AG09319 (cell line): ENCODE data around the gene CTRL.

Experiments
- DNase-seq: peaks from one replicate; pipeline ENCODE4 v3.0.0-alpha.2; 2010; ENCODE audit warnings: low read depth; ENCODE audit errors: extremely low read depth
- TF ChIP-seq, protein P1 (sequence below): IDR thresholded peaks from 2 replicates; pipeline ENCODE4 v1.5.1; 2011; ENCODE audit warnings: low read depth, mild to moderate bottlenecking, inconsistent platforms, low read length, moderate library complexity

CTRL gene

DNA sequence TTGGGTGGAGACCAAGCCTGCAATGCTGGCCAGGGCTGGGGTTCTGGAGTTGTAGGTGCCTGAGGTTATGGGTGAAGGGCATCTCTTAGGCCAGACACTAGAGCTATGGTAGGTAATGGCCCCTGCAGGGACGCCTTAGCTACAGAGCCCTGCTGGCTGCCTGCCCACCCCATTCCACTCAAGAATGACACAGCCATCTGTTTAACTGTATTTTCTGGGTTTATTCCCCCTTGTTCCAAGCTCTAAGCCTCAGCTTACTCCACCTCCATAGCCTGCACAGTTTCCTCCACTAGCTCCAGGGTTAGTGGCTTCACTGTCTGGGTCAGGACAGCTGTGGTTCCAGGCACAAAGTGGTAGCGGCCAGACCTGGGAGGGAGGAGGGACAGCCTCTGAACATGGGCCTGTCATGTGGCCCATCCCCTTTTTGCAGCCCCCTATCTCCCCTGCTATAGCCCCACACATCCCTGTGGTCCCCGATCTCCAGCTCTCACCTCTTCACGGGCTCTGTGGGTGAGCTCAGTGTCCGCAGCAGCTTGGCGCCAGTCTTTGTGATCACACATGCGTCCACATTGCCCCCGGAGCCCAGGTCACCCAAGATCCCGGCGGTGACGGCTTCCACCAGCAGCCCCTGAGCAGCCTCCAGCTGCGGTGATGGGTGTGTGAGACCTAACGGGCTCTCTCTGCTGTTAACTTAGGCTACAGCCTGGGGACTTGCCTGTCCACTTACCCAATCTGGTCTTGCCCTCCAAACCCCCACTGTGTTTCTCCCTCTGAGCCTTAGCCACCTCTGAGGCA lies 2.8 kb upstream of the CTRL start:
- no peak for DNase-seq
- TF ChIP-seq, protein P1, sequence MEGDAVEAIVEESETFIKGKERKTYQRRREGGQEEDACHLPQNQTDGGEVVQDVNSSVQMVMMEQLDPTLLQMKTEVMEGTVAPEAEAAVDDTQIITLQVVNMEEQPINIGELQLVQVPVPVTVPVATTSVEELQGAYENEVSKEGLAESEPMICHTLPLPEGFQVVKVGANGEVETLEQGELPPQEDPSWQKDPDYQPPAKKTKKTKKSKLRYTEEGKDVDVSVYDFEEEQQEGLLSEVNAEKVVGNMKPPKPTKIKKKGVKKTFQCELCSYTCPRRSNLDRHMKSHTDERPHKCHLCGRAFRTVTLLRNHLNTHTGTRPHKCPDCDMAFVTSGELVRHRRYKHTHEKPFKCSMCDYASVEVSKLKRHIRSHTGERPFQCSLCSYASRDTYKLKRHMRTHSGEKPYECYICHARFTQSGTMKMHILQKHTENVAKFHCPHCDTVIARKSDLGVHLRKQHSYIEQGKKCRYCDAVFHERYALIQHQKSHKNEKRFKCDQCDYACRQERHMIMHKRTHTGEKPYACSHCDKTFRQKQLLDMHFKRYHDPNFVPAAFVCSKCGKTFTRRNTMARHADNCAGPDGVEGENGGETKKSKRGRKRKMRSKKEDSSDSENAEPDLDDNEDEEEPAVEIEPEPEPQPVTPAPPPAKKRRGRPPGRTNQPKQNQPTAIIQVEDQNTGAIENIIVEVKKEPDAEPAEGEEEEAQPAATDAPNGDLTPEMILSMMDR, result no peak

DNA sequence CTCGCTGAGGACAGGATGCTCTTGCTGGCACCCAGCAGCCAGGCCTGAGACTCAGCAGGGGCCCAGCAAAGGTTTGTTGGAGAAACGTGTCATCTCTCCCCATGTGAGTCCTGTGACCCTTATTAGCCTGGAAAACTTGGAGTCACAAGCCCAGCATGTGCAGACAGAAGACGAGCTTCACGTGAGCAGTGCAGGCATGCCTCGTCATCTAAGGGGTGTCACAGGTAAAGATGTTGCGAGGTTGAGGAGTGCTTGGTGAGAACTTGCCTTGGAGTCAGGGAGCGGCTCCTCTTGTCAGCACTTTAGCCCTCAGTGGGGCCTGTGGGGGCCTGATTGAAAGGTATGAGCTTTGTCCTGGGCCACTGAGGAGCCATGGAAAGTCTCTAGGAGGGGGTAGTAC lies 2.1 kb upstream of the CTRL start:
- TF ChIP-seq, protein P1, result no peak
- no peak for DNase-seq

DNA sequence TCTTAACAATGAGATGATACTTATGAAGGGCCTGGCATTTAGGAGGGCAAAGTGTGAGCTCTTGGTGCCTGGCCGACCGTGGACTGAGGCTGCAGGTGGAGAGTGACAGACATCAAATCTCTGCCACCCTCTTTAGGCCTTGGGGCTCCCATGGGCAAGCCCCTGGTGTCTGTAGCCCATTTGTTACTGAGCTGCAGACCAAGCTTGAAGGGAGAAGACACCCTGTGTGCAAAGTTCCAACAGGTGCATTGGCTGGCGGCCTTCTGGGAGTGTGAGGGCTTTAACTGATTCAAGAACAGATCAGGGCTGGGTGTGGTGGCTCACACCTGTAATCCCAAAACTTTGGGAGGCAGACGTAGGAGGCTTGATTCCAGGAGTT lies 789 bp upstream of the CTRL start:
- TF ChIP-seq, protein P1, result no peak
- no peak for DNase-seq

DNA sequence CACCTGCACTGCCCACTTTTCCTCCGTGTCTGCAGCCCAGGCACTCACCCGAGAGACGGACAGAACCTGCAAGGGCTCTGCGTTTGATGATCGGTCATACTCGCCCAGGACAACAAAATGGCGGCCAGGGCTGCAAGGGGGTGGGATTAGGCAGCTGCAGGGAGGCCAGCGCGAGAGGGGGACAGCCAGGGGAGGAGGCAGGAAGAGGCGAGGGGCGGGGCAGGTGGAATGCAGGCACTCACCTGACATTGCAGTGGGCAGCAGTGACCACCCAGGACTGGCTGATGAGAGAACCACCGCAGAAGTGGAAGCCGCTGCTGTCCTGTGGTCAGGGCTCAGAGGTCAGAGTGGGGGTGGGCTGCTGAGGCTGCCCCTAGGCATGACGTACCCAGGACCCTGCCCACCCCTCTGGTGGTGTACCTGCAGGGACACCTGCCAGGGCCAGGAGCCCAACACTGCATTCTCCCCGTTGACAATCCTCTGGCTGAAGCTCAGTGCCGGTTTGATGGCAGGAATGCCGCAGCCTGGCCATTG lies 917 bp downstream of the CTRL start:
- no peak for DNase-seq
- TF ChIP-seq, protein P1, result no peak

GRCh38 chr16:67930191-67930590 lies 1.5 kb downstream of the CTRL start:
- no peak for DNase-seq
- TF ChIP-seq, protein P1, result no peak

GRCh38 chr16:67928561-67929364 lies 2.9 kb downstream of the CTRL start:
- TF ChIP-seq, protein P1, result peak; percentile 88
- DNase-seq, result no peak

DNA sequence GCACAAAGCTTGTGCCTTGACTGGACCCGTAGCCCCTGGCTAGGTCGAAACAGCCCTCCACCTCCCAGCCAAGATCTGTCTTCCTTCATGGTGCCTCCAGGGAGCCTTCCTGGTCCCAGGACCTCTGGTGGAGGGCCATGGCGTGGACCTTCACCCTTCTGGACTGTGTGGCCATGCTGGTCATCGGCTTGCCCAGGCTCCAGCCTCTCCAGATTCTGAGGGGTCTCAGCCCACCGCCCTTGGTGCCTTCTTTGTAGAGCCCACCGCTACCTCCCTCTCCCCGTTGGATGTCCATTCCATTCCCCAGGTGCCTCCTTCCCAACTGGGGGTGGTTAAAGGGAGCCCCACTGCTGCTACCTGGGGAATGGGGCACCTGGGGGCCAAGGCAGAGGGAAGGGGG lies 3.5 kb downstream of the CTRL start:
- TF ChIP-seq, protein P1, result no peak
- no peak for DNase-seq
